Muscle of arm (tissue), 12 donors: ENCODE measurements around the gene IFT80. TPM values are rescaled to one million over a fixed set of nuclear protein-coding genes. Genes with fewer than 3 reads are reported as not detected.
"Not testable (repeated sequence)": the region's sequence is repeated elsewhere in the genome, so short reads cannot be mapped to it uniquely, and the experiment has no call there.

Experiments used
- DNase-seq: peaks from one replicate; pipeline ENCODE4 v3.0.0-alpha.2; 2013
- polyA plus RNA-seq, 12 donors: library from polyadenylated mRNA; unstranded; fragments of 120-200 nt; gene quantifications; one replicate each; pipeline ENCODE4 v1.2.1, GENCODE V29; 2013; ENCODE audit not compliant: insufficient read length in 12 of 12

The IFT80 gene
- polyA plus RNA-seq, 12 donors, result 17.0 to 41.0 (median 27.4) TPM; not detected in 1

DNA sequence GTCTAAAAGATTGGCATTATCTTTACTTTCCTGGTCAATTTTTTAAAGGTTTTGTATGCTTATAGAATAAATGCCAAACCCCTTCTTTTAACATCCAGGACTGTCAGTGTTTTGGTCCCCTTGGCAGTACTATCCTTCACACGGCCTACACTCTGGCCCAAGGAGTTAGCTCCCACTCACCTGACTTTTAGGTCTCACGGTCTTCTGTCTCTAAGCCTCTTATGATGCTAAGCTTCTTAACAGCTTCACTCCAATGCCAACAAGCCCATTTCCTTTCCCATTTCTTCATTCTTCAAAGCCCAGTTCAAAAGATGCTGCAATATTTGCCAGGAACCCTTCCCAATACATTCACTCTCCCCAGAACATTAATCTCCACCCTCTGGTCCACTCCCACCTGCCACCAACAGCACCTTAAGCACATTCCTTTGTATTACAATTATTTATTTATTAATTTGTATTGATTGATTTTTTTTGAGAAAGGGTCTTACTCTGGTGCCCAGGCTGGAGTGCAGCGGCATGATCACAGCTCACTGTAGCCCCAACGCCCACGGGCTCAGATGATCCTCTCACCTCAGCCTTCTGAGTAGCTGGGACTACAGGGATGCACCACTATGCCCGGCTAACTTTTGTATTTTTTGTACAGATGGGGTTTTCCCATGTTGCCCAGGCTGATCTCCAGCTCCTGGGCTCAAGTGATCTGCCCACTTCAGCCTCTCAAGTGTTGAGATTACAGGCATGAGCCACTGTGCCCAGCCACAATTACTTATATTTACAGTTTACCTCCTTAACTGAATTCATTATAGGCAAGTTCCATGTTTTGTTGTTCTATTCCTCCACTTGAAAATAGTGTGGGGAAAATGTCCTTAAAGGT, 27.8 kb downstream of the IFT80 start:
- no peak for DNase-seq

GRCh38 chr3:160369784-160370183, 29.2 kb downstream of the IFT80 start:
- DNase-seq, result no peak

DNA sequence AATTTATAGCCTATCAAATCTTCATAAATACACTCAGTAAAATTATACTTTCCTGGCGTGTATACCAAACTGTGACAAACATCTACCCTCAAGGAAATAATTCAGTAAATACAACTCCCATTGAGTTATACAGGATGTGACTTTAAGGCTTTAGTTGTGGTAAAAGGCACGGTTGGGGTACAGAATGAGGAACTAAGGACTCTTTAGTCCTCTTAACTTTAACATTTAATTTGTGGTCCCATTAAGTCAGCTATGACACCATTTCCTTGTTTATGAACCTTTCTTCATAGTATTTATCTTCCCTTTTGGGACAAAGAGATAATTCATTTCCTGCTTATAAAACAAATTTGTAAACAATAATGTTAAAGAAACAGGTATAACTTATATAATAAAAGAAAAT, 30.2 kb downstream of the IFT80 start:
- no peak for DNase-seq

- DNase-seq, result no peak
These were observed 33.0 kb downstream of the IFT80 start for GRCh38 chr3:160365869-160366522.

- DNase-seq, result not testable (repeated sequence)
These were observed 36.1 kb downstream of the IFT80 start for GRCh38 chr3:160362896-160363295.

DNA sequence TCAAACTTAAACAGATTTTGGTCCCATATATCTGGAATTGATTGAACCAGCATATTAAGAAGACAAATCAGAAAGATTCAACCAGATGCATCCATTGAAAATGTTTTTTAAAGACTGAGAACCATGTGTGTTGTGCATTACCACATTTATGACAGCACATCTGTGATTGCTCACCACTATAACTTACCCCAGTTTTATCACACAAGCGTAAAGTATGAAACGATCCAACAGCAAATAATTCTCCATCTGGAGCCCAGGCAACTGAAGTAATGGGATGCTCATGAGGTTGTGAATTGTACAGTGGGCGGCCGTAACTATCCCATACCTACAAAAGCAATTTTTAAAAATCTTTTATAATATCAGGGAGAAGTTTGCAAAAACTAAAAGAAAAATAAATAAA, 43.2 kb downstream of the IFT80 start:
- no peak for DNase-seq

GRCh38 chr3:160346511-160346910, 52.5 kb downstream of the IFT80 start:
- DNase-seq, result peak; percentile 3

- peak; percentile 3 for DNase-seq
These were observed 55.9 kb downstream of the IFT80 start for GRCh38 chr3:160343132-160343531.

- no peak for DNase-seq
These were observed 58.7 kb downstream of the IFT80 start for GRCh38 chr3:160340351-160340750.

DNA sequence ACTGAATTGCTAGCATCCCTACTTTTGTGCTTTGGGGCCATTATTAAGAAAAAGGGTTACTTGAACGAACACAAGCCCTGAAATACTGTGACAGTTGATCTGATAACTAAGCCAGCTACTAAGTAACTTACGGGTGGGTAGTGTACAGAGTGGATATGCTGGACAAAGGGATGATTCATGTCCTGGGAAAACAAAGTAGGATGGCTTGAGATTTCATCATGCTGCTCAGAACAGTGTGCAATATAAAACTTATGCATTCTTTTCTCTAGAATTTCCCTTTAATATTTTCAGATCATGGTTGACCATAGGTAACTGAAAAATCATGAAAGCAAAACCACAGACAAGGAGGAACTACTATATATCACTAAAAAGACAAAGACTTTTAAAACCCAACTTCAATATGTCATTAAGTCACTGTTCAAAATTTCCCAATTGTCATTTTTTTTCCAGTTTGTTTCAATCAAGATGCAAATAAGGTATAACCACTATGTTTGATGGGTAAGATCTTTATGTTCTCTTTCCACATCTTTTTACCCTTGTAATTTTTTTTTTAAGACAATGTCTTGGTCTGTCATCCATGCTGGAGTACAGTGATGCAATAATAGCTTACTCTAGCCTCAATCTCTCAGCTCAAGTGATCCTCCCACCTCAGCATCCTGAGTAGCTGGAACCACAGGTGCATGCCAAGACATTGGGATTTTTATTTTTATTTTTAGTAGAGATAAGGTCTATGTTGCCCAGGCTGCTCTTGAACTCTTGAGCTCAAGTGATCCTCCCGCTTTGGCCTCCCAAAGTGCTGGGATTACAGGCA, 67.7 kb downstream of the IFT80 start:
- no peak for DNase-seq

DNA sequence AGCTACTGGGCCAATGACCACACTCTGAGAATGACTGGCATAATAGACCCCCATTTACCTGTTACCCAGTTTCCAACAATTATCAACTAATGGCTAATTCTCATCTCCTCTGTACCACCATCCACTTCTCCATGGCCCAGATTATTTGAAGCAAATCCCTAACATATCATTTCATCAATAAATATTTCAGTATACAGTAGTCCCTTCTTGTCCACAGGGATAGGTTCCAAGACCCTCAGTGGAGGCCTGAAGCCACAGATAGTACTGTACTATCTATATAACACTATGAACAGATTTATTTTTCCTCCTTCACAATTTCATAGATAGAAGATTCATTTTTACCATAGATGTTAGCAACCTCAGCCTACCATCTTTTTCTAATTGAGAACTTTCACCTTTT, 68.3 kb downstream of the IFT80 start:
- DNase-seq, result no peak

DNA sequence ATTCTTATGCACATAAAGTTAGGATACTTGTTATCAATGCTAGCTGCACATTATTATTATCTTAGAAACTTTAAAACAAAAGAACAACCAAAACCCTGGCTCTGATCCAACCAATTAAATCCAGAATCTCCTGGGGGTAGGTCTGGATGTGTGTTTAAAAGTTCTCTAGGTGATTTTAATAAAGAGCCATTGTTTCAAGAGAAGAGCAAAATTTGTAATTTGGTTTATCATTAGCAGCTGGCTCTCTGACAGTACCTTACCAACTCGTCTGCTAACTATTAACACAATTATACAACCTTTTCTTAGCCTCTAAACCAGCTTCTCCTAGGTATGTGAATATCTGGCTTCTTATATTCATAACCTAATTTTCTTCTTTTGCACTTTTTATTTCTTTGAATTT, 68.9 kb downstream of the IFT80 start:
- DNase-seq, result no peak

- not testable (repeated sequence) for DNase-seq
These were observed 72.7 kb downstream of the IFT80 start for GRCh38 chr3:160326286-160326685.

DNA sequence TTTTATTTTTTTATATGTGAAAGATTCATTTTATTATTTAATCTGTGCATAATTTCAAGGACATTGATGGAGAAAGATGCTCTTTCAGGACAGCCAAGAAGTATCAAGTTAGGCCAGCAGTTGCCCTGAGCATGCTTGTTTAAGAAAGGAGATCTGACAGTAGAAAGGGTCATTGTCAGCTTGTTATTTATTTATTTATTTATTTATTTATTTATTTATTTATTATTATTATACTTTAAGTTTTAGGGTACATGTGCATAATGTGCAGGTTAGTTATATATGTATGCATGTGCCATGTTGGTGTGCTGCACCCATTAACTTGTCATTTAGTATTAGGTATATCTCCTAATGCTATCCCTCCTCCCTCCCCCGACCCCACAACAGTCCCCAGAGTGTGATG, 77.2 kb downstream of the IFT80 start:
- DNase-seq, result not testable (repeated sequence)

GRCh38 chr3:160319322-160319721, 79.7 kb downstream of the IFT80 start:
- DNase-seq, result no peak

DNA sequence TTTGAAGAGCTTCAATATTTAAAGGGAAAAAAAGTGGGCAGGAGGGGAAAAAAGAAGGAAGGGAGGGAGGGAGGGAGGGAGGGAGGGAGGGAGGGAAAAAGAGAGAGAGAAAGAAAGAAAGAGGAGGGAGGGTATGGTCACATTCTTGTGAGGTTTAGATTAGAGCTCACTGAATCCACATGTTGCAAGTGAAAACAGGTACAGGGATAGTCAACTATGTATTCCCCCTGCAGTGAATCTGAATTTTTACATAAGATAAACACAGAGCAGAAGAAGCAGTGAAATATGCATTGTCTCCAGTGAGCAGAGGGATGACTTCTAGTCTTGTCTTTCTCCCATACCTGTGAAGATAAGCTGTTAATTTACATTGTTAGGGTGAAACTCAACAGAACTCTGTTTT, 84.0 kb downstream of the IFT80 start:
- no peak for DNase-seq

DNA sequence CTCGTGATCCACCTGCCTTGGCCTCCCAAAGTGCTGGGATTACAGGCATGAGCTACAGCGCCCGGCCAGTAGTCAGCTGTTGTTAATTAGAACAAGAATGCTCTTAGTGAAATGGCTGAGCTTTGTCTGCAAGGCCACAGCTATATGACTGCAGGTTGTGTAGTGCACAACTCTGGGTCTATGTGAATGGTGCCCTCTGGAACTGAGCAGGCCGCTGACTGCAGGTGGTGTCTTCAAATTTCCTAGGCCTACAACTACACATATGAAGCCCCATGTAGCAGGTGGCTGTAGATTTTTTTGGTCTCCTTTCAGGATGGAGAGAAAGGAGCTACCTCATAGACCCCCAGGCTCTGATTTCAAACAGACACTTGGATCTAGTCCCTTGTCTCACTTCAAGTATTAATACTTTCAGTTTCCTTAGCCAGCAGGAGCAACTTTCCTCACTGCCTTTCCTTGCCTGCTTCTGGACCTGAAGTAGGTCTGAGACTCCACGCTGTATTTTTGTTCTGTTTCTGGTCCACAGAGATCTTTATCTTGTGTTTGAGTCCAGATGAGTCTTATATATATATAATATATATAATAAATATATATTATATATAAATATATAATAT, 86.9 kb downstream of the IFT80 start:
- DNase-seq, result no peak

DNA sequence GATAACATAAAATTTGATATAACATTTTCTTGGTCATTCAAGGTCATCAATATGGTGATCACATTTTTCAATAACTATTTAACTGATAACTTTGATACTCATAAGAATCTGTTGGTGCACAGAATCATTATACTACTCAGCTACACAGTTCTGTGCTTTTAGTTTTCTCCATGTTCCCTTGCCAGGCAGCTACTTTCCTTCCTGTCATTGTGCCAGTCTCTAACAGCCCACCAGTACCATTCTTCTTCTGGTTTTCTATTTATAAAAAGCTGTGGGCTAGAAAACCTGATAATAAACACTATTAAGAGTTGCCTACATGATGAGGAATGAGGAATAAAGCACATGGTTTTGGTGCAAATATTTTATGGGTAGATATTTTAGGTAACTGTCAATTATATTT, 96.2 kb downstream of the IFT80 start:
- DNase-seq, result no peak

GRCh38 chr3:160296591-160296990, 102.4 kb downstream of the IFT80 start:
- no peak for DNase-seq

GRCh38 chr3:160291909-160292299, 107.1 kb downstream of the IFT80 start:
- no peak for DNase-seq

- DNase-seq, result no peak
These were observed 107.6 kb downstream of the IFT80 start for GRCh38 chr3:160291290-160291908.

DNA sequence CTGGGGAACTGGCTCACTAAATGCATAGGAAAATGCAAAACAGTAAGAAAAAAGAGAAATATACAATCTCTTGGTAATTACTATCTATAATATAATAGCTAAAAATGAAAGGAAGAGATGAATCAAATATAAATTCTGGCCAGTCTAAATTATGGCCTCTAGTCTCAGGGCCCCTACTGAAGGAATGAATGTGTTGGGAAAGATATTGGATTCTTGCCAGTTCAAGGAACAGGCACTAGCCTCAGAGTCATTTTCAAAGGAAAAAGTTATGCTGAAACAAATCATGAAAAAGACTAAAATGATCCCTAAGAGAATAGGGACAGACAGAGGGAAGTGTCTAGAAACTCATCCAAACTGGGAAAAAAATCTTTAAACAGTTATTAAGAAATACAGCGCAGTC, 111.4 kb downstream of the IFT80 start:
- DNase-seq, result no peak
